MM.1S (cell line): ENCODE results near the gene UBAP2L.

Source experiments
- CTCF ChIP-seq: fragments of 300-600 bp; sonication (generic); IDR thresholded peaks from 2 replicates; pipeline ENCODE4 v1.5.1; 2016; ENCODE audit warnings: antibody characterized with exemption, low read length, mixed read lengths
- EZH2 ChIP-seq: fragments of 300-600 bp; sonication (generic); optimal IDR thresholded peaks from 2 replicates; pipeline ENCODE3; 2017; ENCODE audit warnings: low read depth, mild to moderate bottlenecking, antibody characterized with exemption, low read length, mixed read lengths
- EZH2phosphoT487 ChIP-seq: fragments of 300-600 bp; sonication (generic); IDR thresholded peaks from 2 replicates; pipeline ENCODE4 v1.6.1; 2018; ENCODE audit warnings: antibody characterized with exemption, low read length

- TF ChIP-seq CTCF (no peak), EZH2 (no peak), EZH2phosphoT487 (no peak)
Measured at GRCh38 chr1:154208677-154209388, 11.9 kb upstream of the UBAP2L start.
